TTC549 (cell line): ENCODE results near the gene PLEKHH3.
"Not testable (repeated sequence)": the region's sequence is repeated elsewhere in the genome, so short reads cannot be mapped to it uniquely, and the experiment has no call there.

Experiments
- FAIRE-seq: peaks from 2 replicates; lab custom pipeline; 2012; peaks lifted over from hg19 to GRCh38; lab: Jason Lieb, UNC

Gene PLEKHH3

DNA sequence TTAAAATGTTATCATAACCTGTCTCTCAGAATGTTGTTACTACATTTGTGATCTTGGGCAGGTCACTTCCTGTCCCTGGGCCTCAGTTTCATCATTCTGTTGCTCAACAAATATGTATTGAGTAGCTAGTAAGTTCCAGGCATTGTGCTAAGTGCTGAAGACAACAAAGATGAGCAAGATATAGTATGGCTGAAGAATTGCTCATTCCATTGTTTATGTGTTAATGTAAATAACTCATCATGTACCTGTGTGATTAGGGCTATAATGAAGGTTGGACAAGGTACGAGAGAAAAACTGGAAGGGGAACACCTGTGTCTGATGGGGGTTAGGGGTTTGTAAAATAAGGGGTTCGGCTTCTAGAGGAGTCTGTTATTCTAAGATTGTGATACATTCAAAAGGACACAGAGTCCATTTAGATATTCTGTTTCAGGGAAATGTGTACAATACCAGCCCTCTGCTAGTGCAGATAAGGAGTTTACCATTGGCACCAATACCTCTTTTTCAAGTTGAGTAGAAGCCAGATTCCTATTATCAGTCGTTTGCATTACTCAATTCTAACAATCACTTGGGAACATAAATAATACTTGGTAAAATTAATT, 47.3 kb downstream of the PLEKHH3 start:
- no peak for FAIRE-seq

DNA sequence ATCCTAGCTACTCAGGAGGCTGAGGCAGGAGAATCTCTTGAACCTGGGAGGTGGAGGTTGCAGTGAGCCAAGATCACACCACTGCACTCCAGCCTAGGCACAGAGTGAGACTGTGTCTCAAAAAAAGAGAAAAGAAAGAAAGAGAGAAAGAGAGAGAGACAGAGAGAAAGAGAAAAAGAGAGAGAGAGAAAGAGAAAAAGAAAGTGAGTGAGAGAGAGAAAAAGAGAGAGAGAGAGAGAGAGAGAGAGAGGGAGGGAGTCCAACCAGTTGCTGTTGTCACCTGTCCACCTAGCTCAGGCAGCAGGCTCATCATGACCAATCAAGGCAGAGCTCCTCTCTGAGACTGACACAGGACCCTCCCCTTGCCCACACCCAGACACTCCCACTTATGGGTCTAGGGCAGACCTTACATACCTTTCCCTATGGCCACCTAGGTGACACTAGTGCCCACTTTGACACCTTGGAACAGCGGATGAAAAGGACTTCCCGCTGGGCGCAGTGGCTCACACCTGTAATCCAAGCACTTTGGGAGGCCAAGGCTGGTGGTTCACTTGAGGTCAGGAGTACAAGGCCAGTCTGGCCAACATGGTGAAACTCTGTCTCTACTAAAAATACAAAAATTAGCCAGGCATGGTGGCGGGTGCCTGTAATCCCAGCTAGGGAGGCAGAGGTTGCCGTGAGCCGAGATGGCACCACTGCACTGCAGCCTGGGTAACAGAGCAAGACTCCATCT, 49.6 kb downstream of the PLEKHH3 start:
- not testable (repeated sequence) for FAIRE-seq

DNA sequence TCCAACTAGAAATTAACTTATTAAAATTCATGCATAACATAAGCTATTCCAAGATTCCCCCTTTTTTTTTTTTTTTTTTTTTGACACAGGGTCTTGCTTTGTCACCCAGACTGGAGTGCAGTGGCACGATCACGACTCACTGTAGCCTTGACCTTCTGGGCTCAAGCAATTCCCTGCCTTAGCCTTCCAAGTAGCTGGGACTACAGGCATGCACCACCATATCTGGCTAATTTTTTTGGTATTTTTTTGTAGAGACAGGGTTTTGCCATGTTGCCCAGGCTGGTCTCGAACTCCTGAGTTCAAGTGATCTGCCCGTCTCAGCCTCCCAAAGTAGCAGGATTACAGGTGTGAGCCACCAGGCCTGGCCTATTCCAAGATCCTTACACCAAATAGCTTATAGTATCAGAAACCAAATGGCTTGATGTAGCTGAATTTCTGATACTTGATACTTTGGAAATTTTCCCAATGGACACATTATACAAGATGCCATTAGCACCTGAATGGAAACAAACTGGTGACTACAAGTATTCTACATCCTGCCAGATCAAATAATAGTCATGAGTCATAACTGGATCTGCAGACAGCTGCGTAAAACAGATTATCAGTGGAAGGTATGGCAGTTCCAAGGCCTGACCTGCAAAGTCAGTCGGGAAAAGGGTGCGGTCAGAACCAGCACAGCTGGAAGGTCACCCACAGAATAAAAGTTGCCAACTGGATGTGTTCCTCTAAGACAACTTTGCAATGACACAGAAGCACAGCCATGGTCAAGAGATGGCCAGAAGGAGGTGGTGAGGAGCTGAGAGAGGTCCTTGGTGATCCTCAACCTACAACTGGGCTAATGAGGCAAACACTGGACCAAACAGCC, 52.8 kb downstream of the PLEKHH3 start:
- no peak for FAIRE-seq

DNA sequence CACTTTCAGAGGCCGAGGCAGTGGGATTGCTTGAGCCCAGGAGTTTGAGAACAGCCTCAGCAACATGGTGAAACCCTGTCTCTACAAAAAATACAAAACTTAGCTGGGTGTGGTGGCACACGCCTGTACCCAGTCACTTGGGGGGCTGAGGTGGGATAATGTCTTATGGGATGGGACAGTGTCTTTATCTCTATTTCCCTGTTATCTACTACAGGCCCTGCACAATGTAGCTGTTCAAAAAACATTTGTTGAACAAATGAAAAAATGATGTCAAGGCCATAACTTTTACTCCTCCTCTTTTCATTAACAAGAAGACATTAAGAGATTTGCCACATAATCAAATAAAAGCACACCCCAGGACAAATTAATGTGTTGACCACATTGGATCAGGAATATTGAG, 53.5 kb downstream of the PLEKHH3 start:
- FAIRE-seq = no peak

- FAIRE-seq = not testable (repeated sequence)
Measured at GRCh38 chr17:42621987-42622386, 54.8 kb downstream of the PLEKHH3 start.

- FAIRE-seq = no peak
Measured at GRCh38 chr17:42618442-42619150, 58.2 kb downstream of the PLEKHH3 start.

- no peak for FAIRE-seq
Measured at GRCh38 chr17:42617956-42618431, 58.8 kb downstream of the PLEKHH3 start.
